Sciatic nerve (tissue), 2 donors: ENCODE data around the gene PTTG1IP2. TPM values are rescaled to one million over a fixed set of nuclear protein-coding genes. Genes with fewer than 3 reads are reported as not detected.

Experiments used
- ATAC-seq: fragments of 200-7000 bp; cut with Tn5 transposase; one replicate; pipeline ENCODE4 v1.9.1; 2020; ENCODE audit warnings: mild to moderate bottlenecking, moderate library complexity
- DNase-seq: peaks from one replicate; pipeline ENCODE4 v3.0.0-alpha.2; 2020; ENCODE audit warnings: low spot score
- intact Hi-C: fragments of 100-400 bp; cut with DNase I; formaldehyde crosslinking; loops from one replicate; pipeline ENCODE4 v1.14.2; 2022
- total RNA-seq: library from RNA; stranded (reverse); fragmentation: NEBNext Ultra II Directional; extraction: Animal tissue kit (Norgen Biotek cat#: 25700); gene quantifications from one replicate; pipeline ENCODE4 v1.2.1, GENCODE V29; 2021
- donor health status: DM: no; HTN: no; CAD: no.
- donor health status: DM: no; HTN: no; CAD: no.

Gene PTTG1IP2
- total RNA-seq, 1 donor from 2014 or later, result not detected

DNA sequence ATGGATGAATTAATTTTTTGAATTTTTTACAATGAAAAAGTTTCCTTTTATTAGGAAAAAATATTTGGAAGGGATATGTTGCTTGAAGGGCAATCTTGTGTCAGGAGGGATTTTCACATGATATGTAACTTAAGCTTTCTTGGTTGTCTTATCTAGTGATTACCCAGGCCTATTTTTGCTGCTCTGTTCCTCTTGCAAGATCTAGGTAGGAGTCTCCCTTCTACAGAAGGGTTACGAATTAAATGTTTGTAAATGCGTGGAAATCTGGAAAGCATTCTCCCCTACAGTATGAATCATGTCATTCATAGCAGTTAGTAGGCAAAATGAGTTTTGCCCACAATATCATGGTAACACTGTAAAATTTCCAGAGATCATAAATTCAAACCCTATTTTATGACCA is 69.0 kb downstream of the PTTG1IP2 start:
- DNase-seq (no peak), ATAC-seq (no peak)
- intact Hi-C loops, result no loop called here

DNA sequence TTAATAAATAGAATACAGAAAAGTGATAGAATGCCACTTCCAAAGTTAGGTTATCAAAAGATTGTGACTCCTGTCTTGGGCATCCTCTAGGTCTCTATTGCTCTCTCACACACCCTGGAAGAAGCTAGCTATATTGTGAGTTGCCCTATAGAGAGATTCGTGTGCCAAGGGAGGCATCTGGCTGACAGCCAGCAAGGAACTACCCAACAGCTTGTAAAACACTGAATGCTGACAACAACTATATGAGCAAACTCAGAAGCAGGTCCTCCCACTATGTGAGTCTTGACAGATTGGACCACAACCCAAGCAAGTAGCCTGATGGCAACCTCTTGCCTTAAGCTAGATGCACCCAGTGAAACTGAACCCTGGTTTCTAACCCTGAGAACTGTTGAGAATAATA is 71.0 kb downstream of the PTTG1IP2 start:
- no peak for ATAC-seq
- DNase-seq, result no peak
- intact Hi-C loops, result no loop called here

DNA sequence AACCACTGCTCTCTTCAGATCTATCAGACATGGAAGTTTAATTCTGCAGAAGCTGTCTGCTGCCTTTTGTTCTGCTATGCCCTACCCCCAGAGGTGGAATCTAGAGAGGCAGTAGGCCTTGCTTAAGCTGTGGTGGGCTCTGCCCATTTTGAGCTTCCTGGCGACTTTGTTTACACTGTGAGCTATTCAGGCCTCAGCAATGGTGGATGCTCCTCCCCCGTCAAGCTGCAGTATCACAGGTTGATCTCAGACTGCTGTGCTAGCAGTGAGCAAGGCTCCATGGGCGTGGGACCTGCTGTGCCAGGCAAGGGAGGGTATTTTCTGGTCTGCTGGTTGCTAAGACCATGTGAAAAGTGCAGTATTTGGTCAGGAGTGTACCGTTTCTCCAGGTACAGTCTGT is 81.6 kb downstream of the PTTG1IP2 start:
- intact Hi-C loops, result no loop called here
- no peak for DNase-seq
- ATAC-seq, result no peak

DNA sequence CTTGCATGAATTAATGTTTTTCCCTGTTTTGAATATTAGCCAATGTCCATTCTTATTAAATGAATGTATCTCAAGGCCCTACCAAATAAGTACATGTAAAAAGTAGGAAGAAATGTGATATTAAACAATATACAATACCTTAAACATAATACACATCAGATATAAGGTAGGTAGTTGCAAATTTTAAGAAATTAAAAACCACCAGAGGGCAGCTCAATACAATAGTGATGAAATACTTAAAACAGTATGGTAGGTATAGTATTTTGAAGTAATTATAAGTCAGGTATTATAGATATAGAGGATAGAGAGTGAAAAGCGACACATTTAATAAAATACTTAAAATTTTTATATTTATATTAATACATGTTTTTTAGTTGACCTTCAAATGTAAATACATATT is 83.1 kb downstream of the PTTG1IP2 start:
- intact Hi-C loops, result no loop called here

DNA sequence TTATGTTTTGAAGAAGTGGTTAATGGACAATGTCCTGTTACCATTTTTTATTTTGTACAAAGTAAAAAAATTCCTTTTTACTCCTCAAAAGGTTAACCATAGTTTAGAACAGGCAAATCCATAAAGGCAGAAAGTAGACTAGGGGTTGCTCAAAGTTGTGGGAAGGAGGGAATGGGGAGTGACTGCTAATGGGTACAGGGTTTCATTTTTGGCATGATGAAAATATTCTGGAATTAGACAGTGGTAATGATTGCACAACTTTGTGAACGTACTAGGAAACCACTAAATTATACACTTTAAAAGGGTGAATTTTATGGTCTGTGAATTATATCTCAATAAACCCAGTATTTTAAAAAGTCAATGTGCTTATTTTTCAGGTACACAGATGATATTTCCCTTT is 91.3 kb downstream of the PTTG1IP2 start:
- DNase-seq (no peak), ATAC-seq (peak; percentile 87)
- intact Hi-C loops, result no loop called here

More for the DNA sequence above, 83.1 kb downstream of the PTTG1IP2 start:
- DNase-seq (no peak), ATAC-seq (no peak)

Other genes starting within 250 kb of the PTTG1IP2 start
- 36.1 TPM for gene CFAP69, start 224.5 kb upstream of the PTTG1IP2 start, total RNA-seq
- gene FAM237B, start 148.3 kb upstream of the PTTG1IP2 start, total RNA-seq, result not detected
- 35.4 TPM for gene GTPBP10, start 122.9 kb upstream of the PTTG1IP2 start, total RNA-seq
- gene CLDN12, start 66.2 kb upstream of the PTTG1IP2 start, total RNA-seq, result 29.1 TPM
- gene CDK14, start 126.7 kb downstream of the PTTG1IP2 start, total RNA-seq, result 79.4 TPM